Breast epithelium (tissue), 4 donors: ENCODE results near the gene P2RY10. TPM values are rescaled to one million over a fixed set of nuclear protein-coding genes. Genes with fewer than 3 reads are reported as not detected.

Experiments used
- DNase-seq, 2 donors: peaks; one replicate each; pipeline ENCODE4 v3.0.0-alpha.2; 2019; ENCODE audit warnings: low spot score in 2 of 2
- H3K27ac ChIP-seq, 2 donors: fragments of 200-600 bp; sonication (generic) in 1 of 2; one replicate each; pipeline ENCODE4 v1.5.1; 2016 to 2019; ENCODE audit warnings: mild to moderate bottlenecking in 1 of 2
- H3K27me3 ChIP-seq, 2 donors: fragments of 200-600 bp; sonication (generic) in 1 of 2; one replicate each; pipeline versions ENCODE4 v1.5.1 to v1.6.0; 2017 to 2019; ENCODE audit warnings: control low read depth in 1 of 2, mild to moderate bottlenecking in 1 of 2
- H3K36me3 ChIP-seq: fragments of 200-600 bp; one replicate; pipeline ENCODE4 v1.5.1; 2019
- H3K4me1 ChIP-seq, 2 donors: fragments of 200-600 bp; sonication (generic); one replicate each; pipeline ENCODE4 v1.5.1; 2016 to 2019; ENCODE audit warnings: control low read depth in 1 of 2
- H3K4me3 ChIP-seq, 3 donors: fragments of 200-600 bp; sonication (generic); 1 replicate in 2 of 3; 2 replicates in 1 of 3; pipeline ENCODE4 v1.5.1; 2016 to 2019; ENCODE audit warnings: mild to moderate bottlenecking in 3 of 3, moderate library complexity in 2 of 3
- H3K9me3 ChIP-seq, 2 donors: fragments of 200-600 bp; sonication (generic) in 1 of 2; one replicate each; pipeline ENCODE4 v1.5.1; 2016 to 2019; ENCODE audit warnings: control low read depth in 1 of 2
- POLR2A ChIP-seq: fragments of 450-650 bp; IDR thresholded peaks from one replicate; pipeline ENCODE4 v1.6.1; 2016; ENCODE audit warnings: antibody characterized with exemption, mild to moderate bottlenecking, moderate library complexity
- POLR2AphosphoS5 ChIP-seq, 3 donors: sonication (generic); formaldehyde crosslinking; IDR thresholded peaks; one replicate each; pipeline ENCODE4 v1.6.1; 2017; ENCODE audit warnings: antibody characterized with exemption in 3 of 3
- intact Hi-C: fragments of 100-400 bp; cut with DNase I; formaldehyde crosslinking; loops from one replicate; pipeline ENCODE4 v1.15.1; 2023; ENCODE audit warnings: low total_unique reads
- total RNA-seq, 3 donors: library from RNA; depleted of rRNA; stranded (reverse); fragments of >200 nt; gene quantifications; one replicate each; pipeline ENCODE4 v1.1.0, GENCODE V29; 2016
- TF ChIP-seq, protein P1 (sequence below), 3 donors: fragments of 450-650 bp; IDR thresholded peaks; one replicate each; pipeline ENCODE4 v1.5.1; 2016 to 2017; ENCODE audit warnings: antibody characterized with exemption in 3 of 3, mild to moderate bottlenecking in 3 of 3, moderate library complexity in 3 of 3

P2RY10 gene
- total RNA-seq, 3 donors from 2014 or later = 0.80 to 2.2 (median 0.98) TPM

- Histone ChIP-seq H3K9me3 (no peaks in the 10 kb centered on the region), H3K36me3 (no peaks in the 10 kb centered on the region), H3K4me1 (no peaks in the 10 kb centered on the region), H3K27ac (no peak overlapping the region), H3K27me3 (peaks cover 0 to 4% of the 10 kb centered on the region in 2 donors), H3K4me3 (no peak overlapping the region)
- DNase-seq = no peak
- TF ChIP-seq, protein P1, sequence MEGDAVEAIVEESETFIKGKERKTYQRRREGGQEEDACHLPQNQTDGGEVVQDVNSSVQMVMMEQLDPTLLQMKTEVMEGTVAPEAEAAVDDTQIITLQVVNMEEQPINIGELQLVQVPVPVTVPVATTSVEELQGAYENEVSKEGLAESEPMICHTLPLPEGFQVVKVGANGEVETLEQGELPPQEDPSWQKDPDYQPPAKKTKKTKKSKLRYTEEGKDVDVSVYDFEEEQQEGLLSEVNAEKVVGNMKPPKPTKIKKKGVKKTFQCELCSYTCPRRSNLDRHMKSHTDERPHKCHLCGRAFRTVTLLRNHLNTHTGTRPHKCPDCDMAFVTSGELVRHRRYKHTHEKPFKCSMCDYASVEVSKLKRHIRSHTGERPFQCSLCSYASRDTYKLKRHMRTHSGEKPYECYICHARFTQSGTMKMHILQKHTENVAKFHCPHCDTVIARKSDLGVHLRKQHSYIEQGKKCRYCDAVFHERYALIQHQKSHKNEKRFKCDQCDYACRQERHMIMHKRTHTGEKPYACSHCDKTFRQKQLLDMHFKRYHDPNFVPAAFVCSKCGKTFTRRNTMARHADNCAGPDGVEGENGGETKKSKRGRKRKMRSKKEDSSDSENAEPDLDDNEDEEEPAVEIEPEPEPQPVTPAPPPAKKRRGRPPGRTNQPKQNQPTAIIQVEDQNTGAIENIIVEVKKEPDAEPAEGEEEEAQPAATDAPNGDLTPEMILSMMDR (IDR thresholded peaks at IDR 0.05) = no peak
- TF ChIP-seq POLR2A = no peak
- TF ChIP-seq POLR2AphosphoS5 (IDR thresholded peaks at IDR 0.05) = no peak
- intact Hi-C loops = no loop called here
Observed at GRCh38 chrX:78958419-78959116, 13.4 kb downstream of the P2RY10 start.

- Histone ChIP-seq H3K4me1 (no peaks in the 10 kb centered on the region), H3K27me3 (peaks cover 0 to 4% of the 10 kb centered on the region in 2 donors), H3K27ac (no peak overlapping the region), H3K9me3 (no peaks in the 10 kb centered on the region), H3K36me3 (no peaks in the 10 kb centered on the region), H3K4me3 (no peak overlapping the region)
- intact Hi-C loops = loop anchor here (2.0 kb wide), 1 partner anchor 30 kb away; no protein-coding TSS in a partner anchor
- no peak for TF ChIP-seq POLR2A
- no peak for TF ChIP-seq POLR2AphosphoS5 (IDR thresholded peaks at IDR 0.05)
- TF ChIP-seq, protein P1 (IDR thresholded peaks at IDR 0.05) = no peak
- no peak for DNase-seq
Observed at GRCh38 chrX:78960888-78961287, 15.7 kb downstream of the P2RY10 start.

DNA sequence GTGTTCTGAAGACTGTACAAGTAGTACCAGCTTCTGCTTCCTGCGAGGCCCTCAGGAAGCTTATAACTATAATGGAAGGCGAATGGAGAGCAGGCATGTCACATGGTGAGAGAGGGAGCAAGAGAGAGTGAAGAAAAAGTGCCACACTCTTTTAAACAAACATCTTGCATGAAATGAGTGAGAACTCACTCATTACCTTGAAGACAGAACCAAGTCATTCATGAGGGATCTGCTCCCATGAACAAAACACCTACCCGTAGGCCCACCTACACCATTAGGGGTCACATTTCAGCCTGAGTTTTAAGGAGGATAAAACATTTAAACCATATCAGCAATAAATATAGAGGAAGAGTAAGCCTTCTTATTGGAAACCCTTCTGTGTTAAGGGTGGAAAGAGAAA, 19.4 kb downstream of the P2RY10 start:
- H3K4me1 ChIP-seq = no peaks in the 10 kb centered on the region
- peaks cover 5 to 19% of the 10 kb centered on the region in 2 donors for H3K9me3 ChIP-seq
- intact Hi-C loops = no loop called here
- peaks cover 0 to 4% of the 10 kb centered on the region in 2 donors for H3K27me3 ChIP-seq
- no peak for DNase-seq
- H3K27ac ChIP-seq = no peak overlapping the region
- H3K4me3 ChIP-seq = no peak overlapping the region
- no peaks in the 10 kb centered on the region for H3K36me3 ChIP-seq
- TF ChIP-seq POLR2AphosphoS5 (IDR thresholded peaks at IDR 0.05) (no peak), POLR2A (no peak)
- TF ChIP-seq, protein P1 (IDR thresholded peaks at IDR 0.05) = no peak

- TF ChIP-seq POLR2A (no peak), POLR2AphosphoS5 (IDR thresholded peaks at IDR 0.05) (no peak)
- TF ChIP-seq, protein P1 (IDR thresholded peaks at IDR 0.05) = no peak
- intact Hi-C loops = loop anchor here (5.0 kb wide), 1 partner anchor 363 kb away; no protein-coding TSS in a partner anchor
- H3K4me1 ChIP-seq = no peaks in the 10 kb centered on the region
Observed at GRCh38 chrX:78979789-78980464, 34.7 kb downstream of the P2RY10 start.

DNA sequence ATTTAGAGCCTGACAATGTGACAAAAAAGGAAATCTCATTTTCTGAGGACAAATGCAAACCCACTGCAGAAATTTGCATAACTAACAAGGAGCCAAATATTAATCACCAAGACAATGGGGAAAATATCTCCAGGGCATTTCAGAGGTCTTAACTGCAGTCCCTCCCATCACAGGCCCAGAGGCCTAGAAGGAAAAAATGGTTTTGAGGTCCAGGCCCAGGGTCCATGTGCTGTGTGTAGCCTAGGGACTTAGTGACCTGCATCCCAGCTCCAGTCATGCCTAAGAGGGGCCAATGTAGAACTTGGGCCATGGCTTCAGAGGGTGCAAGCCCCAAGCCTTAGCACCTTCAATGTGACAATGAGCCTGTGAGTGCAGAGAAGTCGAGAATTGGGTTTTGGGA, 44.2 kb downstream of the P2RY10 start:
- Histone ChIP-seq H3K9me3 (peaks cover 9 to 15% of the 10 kb centered on the region in 2 donors), H3K4me3 (no peak overlapping the region), H3K36me3 (no peaks in the 10 kb centered on the region), H3K27ac (no peak overlapping the region), H3K27me3 (peaks cover 0 to 9% of the 10 kb centered on the region in 2 donors), H3K4me1 (no peaks in the 10 kb centered on the region)
- TF ChIP-seq POLR2AphosphoS5 (IDR thresholded peaks at IDR 0.05) = no peak
- TF ChIP-seq, protein P1 (IDR thresholded peaks at IDR 0.05) = no peak
- no peak for TF ChIP-seq POLR2A
- no peak for DNase-seq
- intact Hi-C loops = no loop called here

More at GRCh38 chrX:78979789-78980464, 34.7 kb downstream of the P2RY10 start:
- Histone ChIP-seq H3K27ac (no peak overlapping the region), H3K36me3 (peaks cover 3% of the 10 kb centered on the region), H3K9me3 (no peaks in the 10 kb centered on the region), H3K27me3 (peaks cover 0 to 5% of the 10 kb centered on the region in 2 donors), H3K4me3 (no peak overlapping the region)
- DNase-seq = no peak
